ENCODE results near the gene RPS6KB2.

Gene RPS6KB2

DNA sequence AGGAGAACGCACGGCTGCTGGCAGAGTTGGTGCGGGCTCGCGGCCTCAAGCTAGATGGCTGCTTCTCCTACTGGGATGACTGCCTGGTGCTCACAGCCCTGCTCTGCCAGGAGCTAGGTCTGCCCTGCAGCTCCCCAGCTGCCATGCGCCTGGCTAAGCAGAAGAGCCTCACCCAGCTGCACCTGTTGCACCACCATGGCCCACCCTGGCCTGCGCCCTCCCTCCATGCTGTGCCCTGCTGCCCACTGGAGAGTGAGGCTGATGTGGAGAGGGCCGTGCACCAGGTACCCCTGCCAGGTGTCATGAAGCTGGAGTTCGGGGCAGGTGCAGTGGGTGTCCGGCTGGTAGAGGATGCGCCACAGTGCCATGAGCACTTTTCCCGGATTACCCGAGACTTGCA is 4.8 kb upstream of the RPS6KB2 start:
- no peak for TF ChIP-seq ZNF274 (IDR thresholded peaks at IDR 0.05; ENCODE audit: low read depth, low read length)
- H3K4me3 ChIP-seq (ENCODE audit: low read length), result no peak overlapping the region

DNA sequence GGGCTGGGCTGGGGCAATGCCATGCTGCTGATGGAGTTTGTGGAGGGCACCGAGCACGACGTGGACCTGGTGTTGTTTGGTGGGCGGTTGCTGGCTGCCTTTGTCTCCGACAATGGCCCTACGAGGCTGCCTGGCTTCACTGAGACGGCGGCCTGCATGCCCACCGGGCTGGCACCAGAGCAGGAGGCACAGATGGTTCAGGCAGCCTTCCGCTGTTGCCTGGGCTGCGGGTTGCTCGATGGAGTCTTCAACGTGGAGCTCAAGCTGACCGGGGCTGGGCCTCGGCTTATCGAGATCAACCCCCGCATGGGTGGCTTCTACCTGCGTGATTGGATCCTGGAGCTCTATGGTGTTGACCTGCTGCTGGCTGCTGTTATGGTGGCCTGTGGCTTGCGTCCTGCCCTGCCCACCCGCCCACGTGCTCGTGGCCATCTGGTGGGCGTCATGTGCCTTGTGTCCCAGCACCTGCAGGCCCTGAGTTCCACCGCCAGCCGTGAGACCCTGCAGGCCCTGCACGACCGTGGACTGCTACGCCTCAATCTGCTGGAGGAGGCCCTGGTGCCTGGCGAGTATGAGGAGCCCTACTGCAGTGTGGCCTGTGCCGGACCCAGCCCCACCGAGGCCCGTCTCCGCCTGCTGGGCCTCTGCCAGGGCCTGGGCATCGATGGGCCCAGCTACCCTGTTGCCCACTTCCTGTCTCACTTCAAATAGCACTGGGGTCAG is 4.2 kb upstream of the RPS6KB2 start:
- no peak overlapping the region for H3K4me3 ChIP-seq (ENCODE audit: low read length)
- TF ChIP-seq ZNF274 (IDR thresholded peaks at IDR 0.05; ENCODE audit: low read depth, low read length), result no peak

DNA sequence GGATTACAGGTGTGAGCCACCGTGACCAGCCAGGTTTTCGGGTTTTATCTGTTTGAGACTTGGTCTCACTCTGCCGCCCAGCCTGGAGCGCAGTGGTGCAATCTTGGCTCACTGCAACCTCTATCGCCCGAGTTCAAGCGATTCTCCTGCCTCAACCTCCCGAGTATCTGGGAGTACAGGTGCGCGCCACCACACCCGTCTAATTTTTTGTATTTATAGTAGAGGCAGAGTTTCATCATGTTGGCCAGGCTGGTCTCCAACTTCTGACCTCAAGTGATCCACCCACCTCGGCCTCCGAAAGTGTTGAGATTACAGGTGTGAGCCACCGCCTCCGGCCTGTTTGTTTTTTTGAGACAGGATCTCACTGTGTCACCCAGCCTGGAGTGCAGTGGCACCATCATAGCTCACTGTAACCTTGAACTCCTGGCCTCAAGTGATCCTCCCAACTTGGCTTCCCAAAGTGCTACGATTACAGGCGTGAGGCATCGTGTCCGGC is 882 bp upstream of the RPS6KB2 start:
- peak overlapping the region; percentile 93; the same call in 1 of the 2 replicates for H3K4me3 ChIP-seq (ENCODE audit: low read length)

DNA sequence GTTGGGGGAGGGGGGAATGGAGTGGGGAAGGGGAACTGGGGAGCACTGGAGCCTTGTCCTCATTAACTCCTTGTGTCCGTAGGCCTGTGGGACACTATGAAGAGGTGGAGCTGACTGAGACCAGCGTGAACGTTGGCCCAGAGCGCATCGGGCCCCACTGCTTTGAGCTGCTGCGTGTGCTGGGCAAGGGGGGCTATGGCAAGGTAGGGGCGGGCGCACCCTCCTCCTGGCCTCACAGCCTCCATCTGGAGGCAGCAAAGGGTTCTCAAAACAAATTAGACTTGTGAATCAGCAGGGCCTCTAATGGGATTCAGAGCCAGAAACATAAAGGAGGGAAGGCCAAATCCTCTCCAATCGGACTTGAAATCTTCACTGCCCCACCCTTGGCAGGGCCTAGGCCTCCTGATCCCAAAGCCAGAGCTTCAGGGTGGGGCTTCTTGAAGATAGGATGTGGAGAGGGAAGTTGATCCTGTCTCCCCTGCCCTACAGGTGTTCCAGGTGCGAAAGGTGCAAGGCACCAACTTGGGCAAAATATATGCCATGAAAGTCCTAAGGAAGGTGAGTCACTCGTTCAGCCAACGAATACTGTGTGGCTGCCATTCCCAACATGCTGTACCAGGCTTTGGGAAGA is 859 bp downstream of the RPS6KB2 start:
- peak overlapping the region; percentile 93 for H3K4me3 ChIP-seq (ENCODE audit: low read length)
- no peak for TF ChIP-seq ZNF274 (IDR thresholded peaks at IDR 0.05; ENCODE audit: low read depth, low read length)

DNA sequence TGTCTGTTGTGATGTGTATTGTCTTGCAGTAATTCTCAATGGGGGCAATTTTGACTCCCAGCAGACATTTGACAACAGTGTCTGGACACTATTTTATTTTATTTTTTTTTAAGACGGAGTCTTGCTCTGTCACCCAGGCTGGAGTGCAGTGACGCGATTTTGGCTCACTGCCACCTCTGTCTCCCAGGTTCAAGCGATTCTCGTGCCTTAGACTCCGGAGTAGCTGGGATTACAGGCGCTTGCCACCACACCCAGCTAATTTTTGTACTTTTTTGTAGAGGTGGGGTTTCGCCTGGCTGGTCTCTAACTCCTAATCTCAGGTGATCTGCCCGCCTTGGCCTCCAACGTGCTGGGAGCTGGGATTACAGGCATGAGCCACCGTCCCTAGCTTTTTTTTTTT is 1.4 kb downstream of the RPS6KB2 start:
- TF ChIP-seq ZNF274 (IDR thresholded peaks at IDR 0.05; ENCODE audit: low read depth, low read length), result no peak

DNA sequence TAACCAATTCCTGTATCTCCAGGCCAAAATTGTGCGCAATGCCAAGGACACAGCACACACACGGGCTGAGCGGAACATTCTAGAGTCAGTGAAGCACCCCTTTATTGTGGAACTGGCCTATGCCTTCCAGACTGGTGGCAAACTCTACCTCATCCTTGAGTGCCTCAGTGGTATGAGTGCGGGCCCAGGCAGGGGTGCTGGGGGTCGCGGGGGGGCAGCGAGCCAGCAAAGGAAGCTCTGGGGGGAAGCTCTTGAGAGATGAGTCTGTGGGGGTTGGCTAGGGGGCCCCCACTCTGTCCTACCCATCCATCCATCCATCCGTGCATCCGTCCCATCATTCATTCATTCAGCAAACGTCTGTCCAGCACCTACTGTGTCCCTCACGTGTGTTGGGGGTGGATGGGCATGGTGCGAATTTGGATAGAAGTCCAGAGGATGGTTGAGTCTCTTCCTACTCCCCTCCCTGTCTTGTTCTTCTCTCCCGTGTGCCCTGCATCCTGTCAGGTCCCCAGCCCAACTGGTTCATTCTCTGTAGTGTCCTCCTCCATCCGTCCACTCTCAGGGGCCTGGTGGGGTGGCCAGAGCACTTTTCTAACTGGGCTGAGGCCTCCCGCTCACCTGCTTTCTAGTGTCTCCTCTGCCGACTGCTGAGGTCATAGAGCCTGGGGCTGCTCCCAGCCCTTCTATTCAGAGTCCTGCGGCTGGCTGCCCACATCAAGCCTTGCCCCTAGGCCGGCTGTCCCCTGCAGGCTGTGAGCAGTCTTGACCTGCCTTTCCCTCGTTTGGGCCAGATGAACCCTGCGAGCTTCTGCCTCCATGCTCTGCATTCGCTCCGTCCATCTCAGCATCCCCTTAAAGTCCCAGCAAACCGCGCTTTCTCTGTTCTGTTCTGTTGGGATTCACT is 3.3 kb downstream of the RPS6KB2 start:
- no peak overlapping the region for H3K4me3 ChIP-seq (ENCODE audit: low read length)
- no peak for TF ChIP-seq ZNF274 (IDR thresholded peaks at IDR 0.05; ENCODE audit: low read depth, low read length)

More for the DNA sequence above, 1.4 kb downstream of the RPS6KB2 start:
- no peak overlapping the region; the same call in 1 of the 2 replicates for H3K4me3 ChIP-seq (ENCODE audit: low read length)

DNA sequence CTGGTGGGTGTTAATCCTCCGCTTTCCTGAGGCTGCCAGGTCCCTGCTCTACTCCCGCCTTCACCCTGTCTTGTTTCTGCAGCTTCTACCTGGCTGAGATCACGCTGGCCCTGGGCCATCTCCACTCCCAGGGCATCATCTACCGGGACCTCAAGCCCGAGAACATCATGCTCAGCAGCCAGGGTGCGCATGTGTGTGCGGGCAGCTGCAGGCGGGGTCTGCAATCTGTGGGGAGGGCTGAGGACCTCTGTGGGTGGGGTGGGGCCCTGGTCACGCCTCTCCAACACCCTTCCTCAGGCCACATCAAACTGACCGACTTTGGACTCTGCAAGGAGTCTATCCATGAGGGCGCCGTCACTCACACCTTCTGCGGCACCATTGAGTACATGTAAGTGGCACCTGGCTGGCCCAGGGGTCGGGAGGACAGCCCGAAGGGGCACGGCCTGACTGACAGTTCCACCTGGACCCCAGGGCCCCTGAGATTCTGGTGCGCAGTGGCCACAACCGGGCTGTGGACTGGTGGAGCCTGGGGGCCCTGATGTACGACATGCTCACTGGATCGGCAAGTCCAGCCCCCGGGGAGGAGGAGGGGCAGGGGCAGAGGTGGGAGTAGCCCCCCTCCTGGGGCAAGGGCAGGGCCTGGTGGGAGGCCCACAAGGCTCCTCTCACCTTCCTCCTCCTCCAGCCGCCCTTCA is 4.5 kb downstream of the RPS6KB2 start:
- no peak for TF ChIP-seq ZNF274 (IDR thresholded peaks at IDR 0.05; ENCODE audit: low read depth, low read length)
- H3K4me3 ChIP-seq (ENCODE audit: low read length), result no peak overlapping the region

DNA sequence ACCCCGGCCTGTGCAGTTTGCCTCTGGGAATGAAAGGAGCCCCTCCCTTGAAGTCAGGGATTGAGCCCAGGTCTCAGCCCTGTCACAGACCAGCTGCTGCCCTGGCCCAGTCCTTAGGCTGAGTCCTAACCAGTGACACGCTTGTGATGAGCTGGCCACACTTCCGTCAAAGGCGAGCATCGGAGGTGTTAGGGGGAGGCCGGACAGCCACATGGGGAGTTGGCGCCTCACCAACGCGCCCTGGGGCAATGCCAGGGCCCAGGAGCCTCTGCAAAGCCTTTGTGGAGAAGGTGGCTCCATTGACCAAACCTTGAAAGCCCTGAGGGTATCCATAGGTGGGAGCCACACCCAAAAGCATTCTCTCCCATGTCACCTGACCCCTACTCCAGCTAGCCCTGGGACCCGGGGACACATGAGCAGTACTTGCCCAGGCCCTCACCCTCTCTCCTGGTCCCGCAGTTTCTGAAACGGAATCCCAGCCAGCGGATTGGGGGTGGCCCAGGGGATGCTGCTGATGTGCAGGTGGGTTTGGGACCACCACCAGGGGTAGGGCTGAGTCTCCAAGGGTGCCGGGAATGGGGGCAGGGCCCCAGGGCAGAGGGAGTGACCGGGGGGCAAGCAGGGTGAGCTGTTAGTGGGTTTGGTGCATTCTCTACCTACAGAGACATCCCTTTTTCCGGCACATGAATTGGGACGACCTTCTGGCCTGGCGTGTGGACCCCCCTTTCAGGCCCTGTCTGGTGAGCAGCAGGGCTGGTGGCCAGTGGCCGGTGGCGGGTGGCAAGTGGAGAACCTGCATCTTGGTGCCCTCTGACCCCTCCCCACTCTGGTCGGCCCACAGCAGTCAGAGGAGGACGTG is 5.5 kb downstream of the RPS6KB2 start:
- TF ChIP-seq ZNF274 (IDR thresholded peaks at IDR 0.05; ENCODE audit: low read depth, low read length), result no peak
- no peak overlapping the region for H3K4me3 ChIP-seq (ENCODE audit: low read length)

DNA sequence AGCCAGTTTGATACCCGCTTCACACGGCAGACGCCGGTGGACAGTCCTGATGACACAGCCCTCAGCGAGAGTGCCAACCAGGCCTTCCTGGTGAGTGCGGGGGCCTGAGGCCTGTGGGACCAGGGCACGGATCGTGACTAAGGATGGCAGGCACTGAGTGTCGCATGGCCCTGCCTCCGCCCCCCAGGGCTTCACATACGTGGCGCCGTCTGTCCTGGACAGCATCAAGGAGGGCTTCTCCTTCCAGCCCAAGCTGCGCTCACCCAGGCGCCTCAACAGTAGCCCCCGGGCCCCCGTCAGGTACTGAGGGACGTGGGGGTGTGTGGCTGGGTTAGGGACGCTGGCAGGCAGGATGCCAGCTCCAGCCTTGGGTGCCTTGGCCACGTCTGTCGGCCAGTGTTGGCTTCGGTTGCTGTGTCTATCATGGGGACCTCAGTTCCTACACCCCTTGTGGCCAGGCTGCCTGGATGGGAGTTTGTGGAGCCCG is 6.1 kb downstream of the RPS6KB2 start:
- H3K4me3 ChIP-seq (ENCODE audit: low read length), result no peak overlapping the region
- TF ChIP-seq ZNF274 (IDR thresholded peaks at IDR 0.05; ENCODE audit: low read depth, low read length), result no peak

DNA sequence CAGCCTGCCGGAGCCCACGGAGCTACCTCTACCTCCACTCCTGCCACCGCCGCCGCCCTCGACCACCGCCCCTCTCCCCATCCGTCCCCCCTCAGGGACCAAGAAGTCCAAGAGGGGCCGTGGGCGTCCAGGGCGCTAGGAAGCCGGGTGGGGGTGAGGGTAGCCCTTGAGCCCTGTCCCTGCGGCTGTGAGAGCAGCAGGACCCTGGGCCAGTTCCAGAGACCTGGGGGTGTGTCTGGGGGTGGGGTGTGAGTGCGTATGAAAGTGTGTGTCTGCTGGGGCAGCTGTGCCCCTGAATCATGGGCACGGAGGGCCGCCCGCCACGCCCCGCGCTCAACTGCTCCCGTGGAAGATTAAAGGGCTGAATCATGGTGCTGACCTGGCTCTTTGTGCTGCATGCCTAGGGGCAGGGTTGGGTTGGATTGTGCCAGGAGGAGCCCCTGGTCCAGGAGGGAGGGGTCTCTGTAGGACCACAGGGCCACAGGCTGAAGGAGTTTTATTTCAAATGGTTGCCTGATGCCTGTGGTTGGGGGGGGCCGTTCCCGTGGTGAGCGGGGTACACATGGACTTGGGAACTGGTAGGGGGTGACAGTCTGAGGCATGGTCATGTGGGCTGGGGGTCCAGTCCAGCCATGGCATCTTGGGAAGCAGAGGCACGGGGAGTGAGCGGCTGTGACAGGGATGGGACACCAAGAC is 6.9 kb downstream of the RPS6KB2 start:
- H3K4me3 ChIP-seq (ENCODE audit: low read length), result no peak overlapping the region; the same call in 1 of the 2 replicates
- no peak for TF ChIP-seq ZNF274 (IDR thresholded peaks at IDR 0.05; ENCODE audit: low read depth, low read length)

DNA sequence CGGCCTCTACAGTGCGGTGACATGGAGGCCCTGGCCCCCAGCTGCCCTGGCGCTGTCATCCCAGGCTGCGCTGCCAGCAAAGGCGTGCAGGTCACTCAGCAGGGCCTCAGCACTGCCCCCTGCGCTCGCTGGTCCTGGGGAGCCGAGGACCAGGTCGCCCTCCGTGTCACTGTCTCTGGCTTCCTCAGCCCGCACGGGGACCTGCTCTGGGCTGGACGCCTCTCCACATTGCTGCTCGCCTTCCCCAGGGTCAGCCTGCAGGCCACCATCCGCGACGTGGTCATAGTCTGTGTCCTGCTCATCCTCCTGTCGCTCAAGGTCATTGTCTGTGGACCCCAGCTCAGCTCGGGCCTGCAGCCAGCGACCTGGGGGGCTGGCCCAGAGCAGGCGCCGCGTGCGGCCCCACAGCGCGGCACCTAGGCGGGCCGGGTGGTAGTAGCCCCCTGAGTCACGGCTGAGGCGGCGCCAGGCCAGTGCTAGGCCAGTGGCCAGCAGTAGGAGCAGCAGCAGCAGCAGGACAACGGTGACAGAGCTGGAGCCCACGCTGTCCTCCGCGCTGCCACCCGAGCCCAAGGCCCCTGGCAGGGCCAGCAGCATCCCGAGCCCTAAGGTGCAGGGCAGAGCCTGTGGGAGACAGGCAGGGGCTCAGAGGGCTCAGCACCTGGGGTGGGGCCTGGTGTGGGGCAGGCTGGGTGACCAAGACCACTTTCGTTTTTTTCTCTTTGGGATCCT is 7.6 kb downstream of the RPS6KB2 start:
- no peak for TF ChIP-seq ZNF274 (IDR thresholded peaks at IDR 0.05; ENCODE audit: low read depth, low read length)
- H3K4me3 ChIP-seq (ENCODE audit: low read length), result peak overlapping the region; percentile 85; the same call in 1 of the 2 replicates

Measured in GM08714 (cell line).